SK-N-SH (cell line): ENCODE measurements around the gene LYPD4.
"Not testable (repeated sequence)": the region's sequence is repeated elsewhere in the genome, so short reads cannot be mapped to it uniquely, and the experiment has no call there.

Experiments
- CTCF ChIP-seq: fragments of 200-600 bp; sonication (generic); IDR thresholded peaks from 2 replicates; pipeline ENCODE4 v1.6.1; 2017; ENCODE audit warnings: antibody characterized with exemption, mild to moderate bottlenecking, moderate library complexity
- FOSL2 ChIP-seq: IDR thresholded peaks from 2 replicates; pipeline ENCODE4 v1.4.0; 2012; ENCODE audit warnings: low read depth, mild to moderate bottlenecking, moderate library complexity, borderline replicate concordance
- MXI1 ChIP-seq: IDR thresholded peaks from 2 replicates; pipeline ENCODE4 v1.6.1; 2012; ENCODE audit warnings: mild to moderate bottlenecking, low read depth, low read length, improper control_type of control experiment
- POLR2AphosphoS5 ChIP-seq: IDR thresholded peaks from 2 replicates; pipeline ENCODE4 v1.6.1; 2012; ENCODE audit warnings: low read depth, low read length

GRCh38 chr19:41875973-41876372, 31.5 kb upstream of the LYPD4 start:
- not testable (repeated sequence) for TF ChIP-seq CTCF, POLR2AphosphoS5, FOSL2, MXI1
